ENCODE measurements around the gene MNT. TPM values are rescaled to one million over a fixed set of nuclear protein-coding genes. Genes with fewer than 3 reads are reported as not detected.
"Not testable (repeated sequence)": the region's sequence is repeated elsewhere in the genome, so short reads cannot be mapped to it uniquely, and the experiment has no call there.

Gene MNT
- total RNA-seq, 1 donor from 2014 or later = 9.0 TPM

GRCh38 chr17:2440930-2441329 lies 40.1 kb upstream of the MNT start:
- no peak overlapping the region for H3K4me3 ChIP-seq (ENCODE audit: low read depth, low read length)
- DNase-seq (ENCODE audit: low read depth) = no peak
- TF ChIP-seq CTCF (conservative IDR thresholded peaks at IDR 0.05; ENCODE audit: low read depth, low read length) = no peak

GRCh38 chr17:2439997-2440396 lies 39.1 kb upstream of the MNT start:
- DNase-seq (ENCODE audit: low read depth); H3K4me3 ChIP-seq (ENCODE audit: low read depth, low read length): not testable (repeated sequence)

DNA sequence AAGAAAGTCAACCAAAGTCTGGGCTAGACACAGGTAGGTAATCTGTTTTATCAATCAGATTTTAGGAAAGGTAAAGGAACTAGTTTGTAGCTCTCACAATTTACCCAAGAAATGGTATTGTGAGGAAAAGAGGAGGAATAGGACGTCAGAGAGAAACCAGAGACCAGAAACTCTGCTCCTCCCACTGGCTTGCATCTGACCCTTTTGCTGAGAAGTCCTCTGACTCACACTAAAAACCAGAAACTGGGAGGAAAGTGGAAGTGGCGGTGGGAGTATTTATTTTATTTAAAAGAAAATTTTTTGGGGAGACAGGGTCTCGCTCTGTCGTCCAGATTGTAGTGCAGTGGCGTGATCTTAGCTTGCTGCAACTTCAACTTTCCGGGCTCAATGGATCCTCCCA lies 38.0 kb upstream of the MNT start:
- no peak for TF ChIP-seq CTCF (conservative IDR thresholded peaks at IDR 0.05; ENCODE audit: low read depth, low read length)
- H3K4me3 ChIP-seq (ENCODE audit: low read depth, low read length) = no peak overlapping the region
- no peak for DNase-seq (ENCODE audit: low read depth)

DNA sequence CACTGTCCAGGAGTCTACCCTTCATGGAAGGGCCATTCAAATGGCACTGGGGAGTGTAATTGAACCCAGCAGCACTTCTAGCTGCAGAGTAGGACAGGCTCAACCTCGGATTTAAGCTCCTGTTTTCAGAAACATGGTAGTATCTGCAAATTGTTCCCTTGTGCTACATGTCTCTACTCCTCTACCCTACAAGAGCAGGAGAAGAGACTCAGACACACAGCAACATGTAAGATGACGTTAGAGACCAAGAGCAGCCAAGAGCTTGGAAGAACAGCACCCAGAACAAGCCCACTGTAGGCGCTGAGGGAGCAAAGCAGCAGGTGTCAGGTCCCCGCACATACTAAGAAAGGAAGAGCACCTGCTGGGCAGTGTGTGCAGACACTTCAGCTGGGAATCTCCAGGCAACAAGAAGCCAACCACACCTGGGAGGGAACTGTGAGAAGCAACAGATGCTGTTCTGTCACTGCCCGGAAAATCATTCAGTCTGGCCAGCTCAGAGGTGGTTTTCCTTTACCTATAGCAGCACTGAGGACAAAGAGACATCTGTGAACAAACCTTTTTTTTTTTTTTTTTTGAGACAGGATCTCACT lies 35.6 kb upstream of the MNT start:
- DNase-seq (ENCODE audit: low read depth) = no peak

GRCh38 chr17:2435862-2436261 lies 35.0 kb upstream of the MNT start:
- TF ChIP-seq CTCF (conservative IDR thresholded peaks at IDR 0.05; ENCODE audit: low read depth, low read length) = no peak
- DNase-seq (ENCODE audit: low read depth) = no peak
- no peak overlapping the region for H3K4me3 ChIP-seq (ENCODE audit: low read depth, low read length)

More for the DNA sequence above, 35.6 kb upstream of the MNT start:
- no peak overlapping the region for H3K4me3 ChIP-seq (ENCODE audit: low read depth, low read length)
- TF ChIP-seq CTCF (conservative IDR thresholded peaks at IDR 0.05; ENCODE audit: low read depth, low read length) = no peak

GRCh38 chr17:2435181-2435741 lies 34.4 kb upstream of the MNT start:
- no peak for DNase-seq (ENCODE audit: low read depth)
- no peak overlapping the region for H3K4me3 ChIP-seq (ENCODE audit: low read depth, low read length)
- TF ChIP-seq CTCF (conservative IDR thresholded peaks at IDR 0.05; ENCODE audit: low read depth, low read length) = no peak

DNA sequence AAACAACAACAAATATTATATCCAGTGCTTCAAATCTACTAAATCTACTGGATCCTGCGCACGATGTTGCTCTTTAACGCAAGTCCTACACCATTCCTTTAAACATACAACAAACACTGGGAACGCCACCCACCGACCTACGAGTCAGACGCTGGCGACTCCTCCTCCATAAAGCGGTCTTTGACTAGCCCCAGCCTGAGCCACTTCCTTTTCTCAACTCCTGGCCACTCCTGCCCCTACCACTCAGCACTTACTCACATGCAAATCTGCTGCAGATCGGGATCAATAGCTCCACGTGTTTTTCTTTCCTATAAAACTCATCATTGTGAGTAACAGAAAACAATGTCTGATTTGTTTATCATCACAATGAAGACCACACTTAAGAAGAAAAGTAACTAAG lies 32.8 kb upstream of the MNT start:
- no peak for DNase-seq (ENCODE audit: low read depth)
- TF ChIP-seq CTCF (conservative IDR thresholded peaks at IDR 0.05; ENCODE audit: low read depth, low read length) = no peak
- no peak overlapping the region for H3K4me3 ChIP-seq (ENCODE audit: low read depth, low read length)

Data from epithelial cell of proximal tubule (primary cell).